Loucy (cell line): ENCODE measurements around the gene RGS19.

Experiments used
- H2AFZ ChIP-seq: fragments of 200-600 bp; sonication (generic); 2 replicates; pipeline ENCODE4 v1.6.0; 2016; ENCODE audit warnings: antibody characterized with exemption, mild to moderate bottlenecking, low read length, moderate library complexity
- H3F3A ChIP-seq: fragments of 200-600 bp; 2 replicates; pipeline ENCODE4 v1.6.0; 2016; ENCODE audit warnings: antibody characterized with exemption, low read depth, mild to moderate bottlenecking
- H3K27me3 ChIP-seq: fragments of 200-600 bp; sonication (generic); 2 replicates; pipeline ENCODE4 v1.6.1; 2014; ENCODE audit warnings: low read length, mild to moderate bottlenecking; ENCODE audit not compliant: insufficient read depth, poor library complexity, severe bottlenecking
- H3K36me3 ChIP-seq: fragments of 200-600 bp; sonication (generic); 2 replicates; pipeline ENCODE4 v1.6.1; 2016; ENCODE audit warnings: low read length; ENCODE audit not compliant: insufficient read depth
- H3K4me1 ChIP-seq: fragments of 200-600 bp; sonication (generic); 2 replicates; pipeline ENCODE4 v1.5.1; 2014; ENCODE audit warnings: low read length, mild to moderate bottlenecking; ENCODE audit not compliant: insufficient read depth, poor library complexity, severe bottlenecking
- H3K4me2 ChIP-seq: fragments of 200-600 bp; sonication (generic); 2 replicates; pipeline ENCODE4 v1.6.0; 2014; ENCODE audit warnings: antibody characterized with exemption, low read length, low read depth, mild to moderate bottlenecking; ENCODE audit not compliant: poor library complexity, severe bottlenecking
- H3K4me3 ChIP-seq: fragments of 200-600 bp; sonication (generic); 2 replicates; pipeline ENCODE4 v1.5.1; 2014; ENCODE audit warnings: low read length, mild to moderate bottlenecking, mixed read lengths; ENCODE audit not compliant: poor library complexity, severe bottlenecking
- H3K79me2 ChIP-seq: fragments of 200-600 bp; sonication (generic); 2 replicates; pipeline ENCODE4 v1.6.1; 2014; ENCODE audit warnings: low read length; ENCODE audit not compliant: insufficient read depth
- H3K9ac ChIP-seq: fragments of 200-600 bp; sonication (generic); 2 replicates; pipeline ENCODE4 v1.6.0; 2014; ENCODE audit warnings: mild to moderate bottlenecking, low read depth, low read length, moderate library complexity; ENCODE audit not compliant: poor library complexity, severe bottlenecking
- H3K9me2 ChIP-seq: fragments of 200-600 bp; sonication (generic); replicated peaks from 2 replicates; pipeline ENCODE4 v1.6.1; 2016; ENCODE audit warnings: low read depth, low read length, mixed read lengths
- H3K9me3 ChIP-seq: fragments of 200-600 bp; sonication (generic); 2 replicates; pipeline ENCODE4 v1.6.1; 2014; ENCODE audit warnings: mild to moderate bottlenecking, antibody characterized with exemption, low read length, low read depth; ENCODE audit not compliant: insufficient read depth
- H4K20me1 ChIP-seq: fragments of 200-600 bp; sonication (generic); 2 replicates; pipeline ENCODE4 v1.6.0; 2014; ENCODE audit warnings: antibody characterized with exemption, low read length, mild to moderate bottlenecking; ENCODE audit not compliant: insufficient read depth, poor library complexity, severe bottlenecking
- CTCF ChIP-seq: fragments of 200-600 bp; sonication (generic); conservative IDR thresholded peaks from 2 replicates; pipeline ENCODE4 v1.5.1; 2014; ENCODE audit warnings: mild to moderate bottlenecking, antibody characterized with exemption, low read length
- EZH2phosphoT487 ChIP-seq: fragments of 200-600 bp; IDR thresholded peaks from 2 replicates; pipeline ENCODE4 v1.6.1; 2018; ENCODE audit warnings: antibody characterized with exemption, mild to moderate bottlenecking, moderate library complexity, borderline replicate concordance

Gene RGS19

GRCh38 chr20:64081624-64081964, 2.3 kb upstream of the RGS19 start:
- Histone ChIP-seq H3K36me3 (no peaks in the 10 kb centered on the region), H3F3A (peaks cover 20% of the 10 kb centered on the region), H3K4me2 (peak overlapping the region; percentile 90), H3K9ac (peak overlapping the region; percentile 61), H3K9me2 (no peaks in the 10 kb centered on the region), H3K79me2 (0 out of 2 replicates have a peak, but pooled peaks cover 11% of the 10 kb centered on the region), H2AFZ (no peak overlapping the region), H3K4me1 (peaks cover 45% of the 10 kb centered on the region), H3K27me3 (no peaks in the 10 kb centered on the region), H3K4me3 (no peak overlapping the region), H3K9me3 (no peaks in the 10 kb centered on the region), H4K20me1 (no peaks in the 10 kb centered on the region)
- TF ChIP-seq CTCF (no peak), EZH2phosphoT487 (no peak)

GRCh38 chr20:64080813-64081623, 1.7 kb upstream of the RGS19 start:
- H3K4me1 ChIP-seq: peaks cover 45% of the 10 kb centered on the region
- H3K9me3 ChIP-seq: no peaks in the 10 kb centered on the region
- no peak overlapping the region for H3K9ac ChIP-seq
- peak overlapping the region; percentile 90 for H3K4me2 ChIP-seq
- no peak overlapping the region for H2AFZ ChIP-seq
- no peak for TF ChIP-seq EZH2phosphoT487
- no peak for TF ChIP-seq CTCF
- H3K4me3 ChIP-seq: no peak overlapping the region
- 0 out of 2 replicates have a peak, but pooled peaks cover 11% of the 10 kb centered on the region for H3K79me2 ChIP-seq
- no peaks in the 10 kb centered on the region for H3K9me2 ChIP-seq
- no peaks in the 10 kb centered on the region for H3K27me3 ChIP-seq
- peaks cover 20% of the 10 kb centered on the region for H3F3A ChIP-seq
- H3K36me3 ChIP-seq: no peaks in the 10 kb centered on the region
- no peaks in the 10 kb centered on the region for H4K20me1 ChIP-seq

GRCh38 chr20:64080013-64080812, 895 bp upstream of the RGS19 start, which contains the start of gene OPRL1:
Gene OPRL1, plus strand, starts transcription at chr20:64080082. Its CDS starts 12,639 bp downstream, at chr20:64092721.
- no peaks in the 10 kb centered on the region for H4K20me1 ChIP-seq

More at GRCh38 chr20:64080013-64080812, 895 bp upstream of the RGS19 start, which contains the start of gene OPRL1:
- H3K9me3 ChIP-seq: no peaks in the 10 kb centered on the region
- H3K4me3 ChIP-seq: peak within 1 kb of the TSS; percentile 83
- H3K4me1 ChIP-seq: peaks cover 45% of the 10 kb centered on the region
- H3K4me2 ChIP-seq: peak within 1 kb of the TSS; percentile 98
- H3K27me3 ChIP-seq: no peaks in the 10 kb centered on the region
- H3K79me2 ChIP-seq: 0 out of 2 replicates have a peak, but pooled peaks cover 11% of the 10 kb centered on the region
- peak within 1 kb of the TSS; percentile 45; the same call in 1 of the 2 replicates for H2AFZ ChIP-seq
- H3F3A ChIP-seq: peaks cover 20% of the 10 kb centered on the region
- H3K9ac ChIP-seq: peak within 1 kb of the TSS; percentile 86
- H3K36me3 ChIP-seq: no peaks in the 10 kb centered on the region
- TF ChIP-seq CTCF: no peak
- no peak for TF ChIP-seq EZH2phosphoT487
- H3K9me2 ChIP-seq: no peaks in the 10 kb centered on the region
